GM23338 (cell line): ENCODE data around the gene UGT2A1. TPM values are rescaled to one million over a fixed set of nuclear protein-coding genes. Genes with fewer than 3 reads are reported as not detected.

Source experiments
- ATAC-seq: fragments of 200-7000 bp; cut with Tn5 transposase; 3 replicates; pipeline ENCODE4 v1.9.1; 2020
- DNase-seq: peaks from one replicate; pipeline ENCODE4 v3.0.0-alpha.2; 2015; ENCODE audit warnings: low spot score
- H2AFZ ChIP-seq: fragments of 200-600 bp; sonication (generic); 2 replicates; pipeline ENCODE4 v1.8.0; 2016; ENCODE audit warnings: antibody characterized with exemption, mild to moderate bottlenecking, moderate library complexity
- H3F3A ChIP-seq: fragments of 200-600 bp; sonication (generic); replicated peaks from 2 replicates; pipeline ENCODE4 v1.8.0; 2017; ENCODE audit warnings: antibody characterized with exemption, mixed run types, low read depth
- H3K27ac ChIP-seq: fragments of 200-600 bp; sonication (generic); 2 replicates; pipeline ENCODE4 v1.6.1; 2016; ENCODE audit warnings: low read depth
- H3K27me3 ChIP-seq: fragments of 200-600 bp; sonication (generic); 2 replicates; pipeline ENCODE4 v1.8.0; 2016; ENCODE audit warnings: mild to moderate bottlenecking, mixed run types, moderate library complexity; ENCODE audit not compliant: insufficient read depth
- H3K36me3 ChIP-seq: fragments of 200-600 bp; sonication (generic); 2 replicates; pipeline ENCODE4 v1.8.0; 2016; ENCODE audit warnings: mild to moderate bottlenecking; ENCODE audit not compliant: insufficient read depth
- H3K4me1 ChIP-seq: fragments of 200-600 bp; sonication (generic); 2 replicates; pipeline ENCODE4 v1.8.0; 2016; ENCODE audit warnings: mild to moderate bottlenecking, moderate library complexity; ENCODE audit not compliant: insufficient read depth
- H3K4me2 ChIP-seq: fragments of 200-600 bp; sonication (generic); 2 replicates; pipeline ENCODE4 v1.7.1; 2017; ENCODE audit warnings: mixed run types
- H3K4me3 ChIP-seq: fragments of 200-600 bp; sonication (generic); 2 replicates; pipeline ENCODE4 v1.6.1; 2016; ENCODE audit warnings: mixed run types
- H3K79me2 ChIP-seq: fragments of 200-600 bp; sonication (generic); replicated peaks from 2 replicates; pipeline ENCODE4 v1.8.0; 2017; ENCODE audit warnings: mild to moderate bottlenecking; ENCODE audit not compliant: insufficient read depth
- H3K9me2 ChIP-seq: fragments of 200-600 bp; sonication (generic); 2 replicates; pipeline ENCODE4 v1.8.0; 2017; ENCODE audit not compliant: insufficient read depth
- H4K20me1 ChIP-seq: fragments of 200-600 bp; sonication (generic); replicated peaks from 2 replicates; pipeline ENCODE4 v1.8.0; 2017; ENCODE audit warnings: mild to moderate bottlenecking; ENCODE audit not compliant: insufficient read depth
- H3K27ac Mint-ChIP-seq: 2 replicates; pipeline ENCODE4 v1.8.0; 2020; ENCODE audit warnings: inconsistent platforms, mild to moderate bottlenecking, moderate library complexity, mixed read lengths
- H3K27me3 Mint-ChIP-seq: 3 replicates; pipeline ENCODE4 v1.8.0; 2022; ENCODE audit warnings: low read depth, mild to moderate bottlenecking, moderate library complexity, mixed read lengths, inconsistent platforms; ENCODE audit not compliant: insufficient read depth, poor library complexity
- H3K36me3 Mint-ChIP-seq: 3 replicates; pipeline ENCODE4 v1.8.0; 2021; ENCODE audit warnings: low read depth, mild to moderate bottlenecking, inconsistent platforms, moderate library complexity, mixed read lengths
- H3K4me1 Mint-ChIP-seq: 3 replicates; pipeline ENCODE4 v1.8.0; 2020; ENCODE audit warnings: mild to moderate bottlenecking, inconsistent platforms, mixed read lengths
- H3K4me3 Mint-ChIP-seq: 3 replicates; pipeline ENCODE4 v1.8.0; 2021; ENCODE audit warnings: moderate library complexity, mild to moderate bottlenecking, inconsistent platforms, mixed read lengths
- H3K9me3 Mint-ChIP-seq: 3 replicates; pipeline ENCODE4 v1.8.0; 2020; ENCODE audit warnings: moderate library complexity, mild to moderate bottlenecking, inconsistent platforms, mixed read lengths
- CREB1 ChIP-seq: fragments of 250-450 bp; sonication (Bioruptor Pico); IDR thresholded peaks from 2 replicates; pipeline ENCODE4 v1.5.0; 2020; ENCODE audit warnings: low read depth, mild to moderate bottlenecking, moderate library complexity
- EZH2 ChIP-seq: fragments of 200-600 bp; sonication (generic); IDR thresholded peaks from one replicate; pipeline ENCODE4 v1.8.0; 2017; ENCODE audit warnings: antibody characterized with exemption, mild to moderate bottlenecking, low read depth; ENCODE audit not compliant: unreplicated experiment
- EZH2phosphoT487 ChIP-seq: fragments of 200-600 bp; sonication (generic); IDR thresholded peaks from one replicate; pipeline ENCODE4 v1.8.1; 2018; ENCODE audit warnings: antibody characterized with exemption; ENCODE audit not compliant: unreplicated experiment
- NANOG ChIP-seq: IDR thresholded peaks from 2 replicates; pipeline ENCODE4 v1.6.1; 2016; ENCODE audit warnings: antibody characterized with exemption, borderline replicate concordance
- POLR2AphosphoS5 ChIP-seq: IDR thresholded peaks from 2 replicates; pipeline ENCODE4 v1.6.1; 2016; ENCODE audit warnings: antibody characterized with exemption, low read depth
- STAT1 ChIP-seq: IDR thresholded peaks from one replicate; pipeline ENCODE4 v1.6.1; 2016; ENCODE audit warnings: antibody characterized with exemption; ENCODE audit not compliant: unreplicated experiment
- ZNF114 ChIP-seq: fragments of 250-450 bp; sonication (Bioruptor Pico); IDR thresholded peaks from 2 replicates; pipeline ENCODE4 v1.5.0; 2020; ENCODE audit warnings: mild to moderate bottlenecking, moderate library complexity
- ZNF331 ChIP-seq: fragments of 250-450 bp; sonication (Bioruptor Pico); IDR thresholded peaks from 2 replicates; pipeline ENCODE4 v1.5.0; 2020; ENCODE audit warnings: low read depth, mild to moderate bottlenecking, moderate library complexity
- polyA plus RNA-seq: library from polyadenylated mRNA; unstranded; fragments of >200 nt; fragmentation: Nextera tagmentation; extraction: Ambion mirVana; gene quantifications from 2 replicates; pipeline ENCODE4 v1.2.1, GENCODE V29; 2016
- total RNA-seq: library from RNA; depleted of rRNA; stranded (reverse); fragments of >200 nt; shearing (Covaris generic); gene quantifications from 2 replicates; pipeline ENCODE4 v1.2.3, GENCODE V29; 2014
- TF ChIP-seq, protein P1 (sequence below): fragments of 250-450 bp; sonication (Bioruptor Pico); IDR thresholded peaks from 2 replicates; pipeline ENCODE4 v1.5.0; 2020; ENCODE audit warnings: mild to moderate bottlenecking, moderate library complexity
- TF ChIP-seq, protein P2 (sequence below), 2 experiments: fragments of 200-600 bp in 1 of 2; sonication (generic) in 1 of 2; conservative IDR thresholded peaks; 2 replicates each; pipeline versions ENCODE4 v1.5.1 to v1.6.1; 2016 to 2017; ENCODE audit warnings: antibody characterized with exemption in 2 of 2, low read depth in 2 of 2, mild to moderate bottlenecking in 2 of 2, moderate library complexity in 1 of 2
- TF ChIP-seq, protein P3 (sequence below): IDR thresholded peaks from 2 replicates; pipeline ENCODE4 v1.6.1; 2016; ENCODE audit warnings: antibody characterized with exemption

UGT2A1 gene
- total and polyA plus RNA-seq, 2 experiments from 2014 or later = not detected

DNA sequence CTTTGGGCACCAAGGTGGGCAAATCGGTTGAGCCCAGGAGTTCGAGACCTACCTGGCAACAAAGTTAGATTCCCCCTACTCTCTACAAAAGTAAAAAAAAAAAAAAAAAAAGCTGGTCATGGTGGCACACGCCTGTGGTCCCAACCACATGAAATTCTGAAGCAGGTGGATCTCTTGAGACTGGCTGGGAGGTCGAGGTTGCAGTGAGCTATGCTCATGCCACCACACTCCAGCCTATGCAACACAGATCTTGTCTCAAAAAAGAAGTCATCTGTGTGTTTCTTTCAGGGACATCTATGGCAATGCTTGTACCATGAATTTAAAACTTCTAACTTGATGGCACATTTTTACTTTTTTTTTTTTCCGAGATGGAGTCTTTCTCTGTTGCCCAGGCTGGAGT, 68.9 kb downstream of the UGT2A1 start (continued):
- TF ChIP-seq, protein P1, sequence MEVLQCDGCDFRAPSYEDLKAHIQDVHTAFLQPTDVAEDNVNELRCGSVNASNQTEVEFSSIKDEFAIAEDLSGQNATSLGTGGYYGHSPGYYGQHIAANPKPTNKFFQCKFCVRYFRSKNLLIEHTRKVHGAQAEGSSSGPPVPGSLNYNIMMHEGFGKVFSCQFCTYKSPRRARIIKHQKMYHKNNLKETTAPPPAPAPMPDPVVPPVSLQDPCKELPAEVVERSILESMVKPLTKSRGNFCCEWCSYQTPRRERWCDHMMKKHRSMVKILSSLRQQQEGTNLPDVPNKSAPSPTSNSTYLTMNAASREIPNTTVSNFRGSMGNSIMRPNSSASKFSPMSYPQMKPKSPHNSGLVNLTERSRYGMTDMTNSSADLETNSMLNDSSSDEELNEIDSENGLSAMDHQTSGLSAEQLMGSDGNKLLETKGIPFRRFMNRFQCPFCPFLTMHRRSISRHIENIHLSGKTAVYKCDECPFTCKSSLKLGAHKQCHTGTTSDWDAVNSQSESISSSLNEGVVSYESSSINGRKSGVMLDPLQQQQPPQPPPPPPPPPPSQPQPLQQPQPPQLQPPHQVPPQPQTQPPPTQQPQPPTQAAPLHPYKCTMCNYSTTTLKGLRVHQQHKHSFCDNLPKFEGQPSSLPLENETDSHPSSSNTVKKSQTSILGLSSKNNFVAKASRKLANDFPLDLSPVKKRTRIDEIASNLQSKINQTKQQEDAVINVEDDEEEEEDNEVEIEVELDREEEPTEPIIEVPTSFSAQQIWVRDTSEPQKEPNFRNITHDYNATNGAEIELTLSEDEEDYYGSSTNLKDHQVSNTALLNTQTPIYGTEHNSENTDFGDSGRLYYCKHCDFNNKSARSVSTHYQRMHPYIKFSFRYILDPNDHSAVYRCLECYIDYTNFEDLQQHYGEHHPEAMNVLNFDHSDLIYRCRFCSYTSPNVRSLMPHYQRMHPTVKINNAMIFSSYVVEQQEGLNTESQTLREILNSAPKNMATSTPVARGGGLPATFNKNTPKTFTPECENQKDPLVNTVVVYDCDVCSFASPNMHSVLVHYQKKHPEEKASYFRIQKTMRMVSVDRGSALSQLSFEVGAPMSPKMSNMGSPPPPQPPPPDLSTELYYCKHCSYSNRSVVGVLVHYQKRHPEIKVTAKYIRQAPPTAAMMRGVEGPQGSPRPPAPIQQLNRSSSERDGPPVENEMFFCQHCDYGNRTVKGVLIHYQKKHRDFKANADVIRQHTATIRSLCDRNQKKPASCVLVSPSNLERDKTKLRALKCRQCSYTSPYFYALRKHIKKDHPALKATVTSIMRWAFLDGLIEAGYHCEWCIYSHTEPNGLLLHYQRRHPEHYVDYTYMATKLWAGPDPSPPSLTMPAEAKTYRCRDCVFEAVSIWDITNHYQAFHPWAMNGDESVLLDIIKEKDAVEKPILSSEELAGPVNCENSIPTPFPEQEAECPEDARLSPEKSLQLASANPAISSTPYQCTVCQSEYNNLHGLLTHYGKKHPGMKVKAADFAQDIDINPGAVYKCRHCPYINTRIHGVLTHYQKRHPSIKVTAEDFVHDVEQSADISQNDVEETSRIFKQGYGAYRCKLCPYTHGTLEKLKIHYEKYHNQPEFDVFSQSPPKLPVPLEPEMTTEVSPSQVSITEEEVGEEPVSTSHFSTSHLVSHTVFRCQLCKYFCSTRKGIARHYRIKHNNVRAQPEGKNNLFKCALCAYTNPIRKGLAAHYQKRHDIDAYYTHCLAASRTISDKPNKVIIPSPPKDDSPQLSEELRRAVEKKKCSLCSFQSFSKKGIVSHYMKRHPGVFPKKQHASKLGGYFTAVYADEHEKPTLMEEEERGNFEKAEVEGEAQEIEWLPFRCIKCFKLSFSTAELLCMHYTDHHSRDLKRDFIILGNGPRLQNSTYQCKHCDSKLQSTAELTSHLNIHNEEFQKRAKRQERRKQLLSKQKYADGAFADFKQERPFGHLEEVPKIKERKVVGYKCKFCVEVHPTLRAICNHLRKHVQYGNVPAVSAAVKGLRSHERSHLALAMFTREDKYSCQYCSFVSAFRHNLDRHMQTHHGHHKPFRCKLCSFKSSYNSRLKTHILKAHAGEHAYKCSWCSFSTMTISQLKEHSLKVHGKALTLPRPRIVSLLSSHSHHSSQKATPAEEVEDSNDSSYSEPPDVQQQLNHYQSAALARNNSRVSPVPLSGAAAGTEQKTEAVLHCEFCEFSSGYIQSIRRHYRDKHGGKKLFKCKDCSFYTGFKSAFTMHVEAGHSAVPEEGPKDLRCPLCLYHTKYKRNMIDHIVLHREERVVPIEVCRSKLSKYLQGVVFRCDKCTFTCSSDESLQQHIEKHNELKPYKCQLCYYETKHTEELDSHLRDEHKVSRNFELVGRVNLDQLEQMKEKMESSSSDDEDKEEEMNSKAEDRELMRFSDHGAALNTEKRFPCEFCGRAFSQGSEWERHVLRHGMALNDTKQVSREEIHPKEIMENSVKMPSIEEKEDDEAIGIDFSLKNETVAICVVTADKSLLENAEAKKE (CRISPR knock-in tag) = no peak
- TF ChIP-seq EZH2 = no peak
- TF ChIP-seq, protein P2, sequence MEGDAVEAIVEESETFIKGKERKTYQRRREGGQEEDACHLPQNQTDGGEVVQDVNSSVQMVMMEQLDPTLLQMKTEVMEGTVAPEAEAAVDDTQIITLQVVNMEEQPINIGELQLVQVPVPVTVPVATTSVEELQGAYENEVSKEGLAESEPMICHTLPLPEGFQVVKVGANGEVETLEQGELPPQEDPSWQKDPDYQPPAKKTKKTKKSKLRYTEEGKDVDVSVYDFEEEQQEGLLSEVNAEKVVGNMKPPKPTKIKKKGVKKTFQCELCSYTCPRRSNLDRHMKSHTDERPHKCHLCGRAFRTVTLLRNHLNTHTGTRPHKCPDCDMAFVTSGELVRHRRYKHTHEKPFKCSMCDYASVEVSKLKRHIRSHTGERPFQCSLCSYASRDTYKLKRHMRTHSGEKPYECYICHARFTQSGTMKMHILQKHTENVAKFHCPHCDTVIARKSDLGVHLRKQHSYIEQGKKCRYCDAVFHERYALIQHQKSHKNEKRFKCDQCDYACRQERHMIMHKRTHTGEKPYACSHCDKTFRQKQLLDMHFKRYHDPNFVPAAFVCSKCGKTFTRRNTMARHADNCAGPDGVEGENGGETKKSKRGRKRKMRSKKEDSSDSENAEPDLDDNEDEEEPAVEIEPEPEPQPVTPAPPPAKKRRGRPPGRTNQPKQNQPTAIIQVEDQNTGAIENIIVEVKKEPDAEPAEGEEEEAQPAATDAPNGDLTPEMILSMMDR (conservative IDR thresholded peaks at IDR 0.05; ENCODE audit: low read depth in 2 of 2) = no peak

DNA sequence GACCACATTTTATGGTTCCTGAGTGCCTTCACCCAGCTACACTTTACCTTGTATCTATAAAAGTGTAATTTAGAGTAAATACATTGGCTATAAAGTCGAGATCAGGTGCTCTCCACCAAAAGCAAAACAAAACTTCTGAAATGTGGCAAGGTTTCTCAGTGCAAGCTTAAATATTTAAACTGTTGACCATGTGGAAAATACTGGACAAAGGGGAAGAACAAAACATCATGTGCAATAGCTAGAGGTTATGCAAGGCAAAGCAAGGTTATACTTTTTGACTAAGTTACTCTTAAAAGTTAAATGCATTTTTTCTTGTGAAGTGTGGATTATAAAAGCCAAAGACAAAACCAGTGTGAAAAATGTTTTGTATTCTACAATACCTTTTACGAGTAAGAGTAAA, 69.5 kb downstream of the UGT2A1 start:
- no peaks in the 10 kb centered on the region for H4K20me1 ChIP-seq
- DNase-seq (no peak), ATAC-seq (no peak)
- no peaks in the 10 kb centered on the region for H3K79me2 ChIP-seq
- H3K4me1 ChIP-seq = no peaks in the 10 kb centered on the region
- no peaks in the 10 kb centered on the region for H3K27me3 ChIP-seq
- Mint-ChIP-seq H3K27me3 (no peaks in the 10 kb centered on the region), H3K9me3 (no peaks in the 10 kb centered on the region), H3K27ac (no peak overlapping the region), H3K4me1 (no peaks in the 10 kb centered on the region), H3K4me3 (no peak overlapping the region), H3K36me3 (no peaks in the 10 kb centered on the region)
- no peak overlapping the region for H2AFZ ChIP-seq
- H3K27ac ChIP-seq = no peak overlapping the region
- H3K36me3 ChIP-seq = no peaks in the 10 kb centered on the region
- H3K4me2 ChIP-seq = no peak overlapping the region
- no peaks in the 10 kb centered on the region for H3K9me2 ChIP-seq
- H3K4me3 ChIP-seq = no peak overlapping the region
- no peaks in the 10 kb centered on the region for H3F3A ChIP-seq
- TF ChIP-seq CREB1 (CRISPR knock-in tag) (no peak), ZNF331 (no peak), NANOG (no peak), ZNF114 (CRISPR knock-in tag) (no peak), STAT1 (no peak), EZH2phosphoT487 (no peak), POLR2AphosphoS5 (no peak), EZH2 (no peak)
- TF ChIP-seq, protein P3, sequence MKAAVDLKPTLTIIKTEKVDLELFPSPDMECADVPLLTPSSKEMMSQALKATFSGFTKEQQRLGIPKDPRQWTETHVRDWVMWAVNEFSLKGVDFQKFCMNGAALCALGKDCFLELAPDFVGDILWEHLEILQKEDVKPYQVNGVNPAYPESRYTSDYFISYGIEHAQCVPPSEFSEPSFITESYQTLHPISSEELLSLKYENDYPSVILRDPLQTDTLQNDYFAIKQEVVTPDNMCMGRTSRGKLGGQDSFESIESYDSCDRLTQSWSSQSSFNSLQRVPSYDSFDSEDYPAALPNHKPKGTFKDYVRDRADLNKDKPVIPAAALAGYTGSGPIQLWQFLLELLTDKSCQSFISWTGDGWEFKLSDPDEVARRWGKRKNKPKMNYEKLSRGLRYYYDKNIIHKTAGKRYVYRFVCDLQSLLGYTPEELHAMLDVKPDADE = no peak
- TF ChIP-seq, protein P2 (conservative IDR thresholded peaks at IDR 0.05; ENCODE audit: low read depth in 2 of 2) = no peak
